Fibroblast of mammary gland (primary cell): ENCODE measurements around the gene HPD.

Experiments used
- DNase-seq: peaks from one replicate; pipeline ENCODE4 v3.0.0-alpha.2; 2010; ENCODE audit warnings: low read depth
- H3K4me3 ChIP-seq: 2 replicates; pipeline ENCODE4 v1.5.1; 2011; ENCODE audit warnings: low read depth, mild to moderate bottlenecking, low read length, moderate library complexity; ENCODE audit not compliant: control insufficient read depth
- CTCF ChIP-seq: conservative IDR thresholded peaks from 2 replicates; pipeline ENCODE4 v1.5.1; 2011; ENCODE audit warnings: low read depth, low read length, inconsistent platforms; ENCODE audit not compliant: control insufficient read depth, insufficient read depth

HPD gene

GRCh38 chr12:121814429-121815119 lies 44.1 kb downstream of the HPD start:
- H3K4me3 ChIP-seq = no peak overlapping the region
- no peak for DNase-seq
- TF ChIP-seq CTCF = no peak

DNA sequence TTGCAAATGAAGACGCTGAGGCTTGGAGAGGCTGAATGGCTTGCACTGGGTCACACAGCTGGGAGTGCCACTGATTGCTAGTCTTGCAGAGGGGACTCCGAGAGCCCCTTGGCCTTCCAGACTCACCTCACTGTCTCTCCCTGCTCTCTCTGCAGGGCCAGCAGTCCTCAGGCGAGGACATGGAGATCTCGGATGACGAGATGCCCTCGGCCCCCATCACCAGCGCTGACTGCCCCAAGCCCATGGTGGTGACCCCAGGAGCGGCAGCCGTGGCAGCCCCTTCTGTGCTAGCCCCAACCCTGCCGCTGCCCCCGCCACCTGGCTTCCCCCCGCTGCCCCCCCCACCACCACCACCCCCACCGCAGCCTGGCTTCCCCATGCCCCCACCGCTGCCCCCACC lies 44.7 kb downstream of the HPD start:
- DNase-seq = no peak
- no peak for TF ChIP-seq CTCF
- H3K4me3 ChIP-seq = no peak overlapping the region

GRCh38 chr12:121812921-121813896 lies 45.5 kb downstream of the HPD start:
- TF ChIP-seq CTCF = no peak
- peak overlapping the region; percentile 71 for H3K4me3 ChIP-seq
- peak; percentile 28 for DNase-seq

DNA sequence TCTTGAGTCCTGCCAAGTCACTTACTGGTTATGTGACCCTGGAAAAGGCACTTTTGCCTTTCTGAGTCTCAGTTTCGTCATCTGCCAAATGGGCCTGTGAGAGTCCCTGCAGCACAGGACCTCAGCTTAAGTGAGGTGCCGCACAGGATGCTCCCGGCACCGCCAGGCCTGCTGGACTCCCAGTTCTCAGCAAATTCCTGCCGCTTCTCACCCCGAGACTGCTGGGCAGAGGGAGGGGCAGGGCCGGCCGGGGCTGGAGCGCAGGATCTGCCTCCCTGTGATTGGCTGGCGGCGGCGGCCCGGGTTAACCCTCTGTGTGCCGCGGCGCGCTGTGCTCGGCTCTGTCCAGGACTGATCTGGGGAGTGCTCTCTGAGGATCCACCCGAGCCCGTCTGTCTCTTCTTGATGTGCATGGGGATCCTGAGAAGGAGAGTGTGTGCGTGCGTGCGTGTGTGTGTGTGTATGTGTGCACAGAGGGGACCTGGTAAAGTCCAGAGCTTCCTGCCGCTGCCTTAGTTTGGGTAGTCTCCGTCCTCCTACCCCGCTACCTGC lies 46.3 kb downstream of the HPD start:
- TF ChIP-seq CTCF = no peak
- DNase-seq = peak; percentile 66
- peak overlapping the region; percentile 71 for H3K4me3 ChIP-seq

DNA sequence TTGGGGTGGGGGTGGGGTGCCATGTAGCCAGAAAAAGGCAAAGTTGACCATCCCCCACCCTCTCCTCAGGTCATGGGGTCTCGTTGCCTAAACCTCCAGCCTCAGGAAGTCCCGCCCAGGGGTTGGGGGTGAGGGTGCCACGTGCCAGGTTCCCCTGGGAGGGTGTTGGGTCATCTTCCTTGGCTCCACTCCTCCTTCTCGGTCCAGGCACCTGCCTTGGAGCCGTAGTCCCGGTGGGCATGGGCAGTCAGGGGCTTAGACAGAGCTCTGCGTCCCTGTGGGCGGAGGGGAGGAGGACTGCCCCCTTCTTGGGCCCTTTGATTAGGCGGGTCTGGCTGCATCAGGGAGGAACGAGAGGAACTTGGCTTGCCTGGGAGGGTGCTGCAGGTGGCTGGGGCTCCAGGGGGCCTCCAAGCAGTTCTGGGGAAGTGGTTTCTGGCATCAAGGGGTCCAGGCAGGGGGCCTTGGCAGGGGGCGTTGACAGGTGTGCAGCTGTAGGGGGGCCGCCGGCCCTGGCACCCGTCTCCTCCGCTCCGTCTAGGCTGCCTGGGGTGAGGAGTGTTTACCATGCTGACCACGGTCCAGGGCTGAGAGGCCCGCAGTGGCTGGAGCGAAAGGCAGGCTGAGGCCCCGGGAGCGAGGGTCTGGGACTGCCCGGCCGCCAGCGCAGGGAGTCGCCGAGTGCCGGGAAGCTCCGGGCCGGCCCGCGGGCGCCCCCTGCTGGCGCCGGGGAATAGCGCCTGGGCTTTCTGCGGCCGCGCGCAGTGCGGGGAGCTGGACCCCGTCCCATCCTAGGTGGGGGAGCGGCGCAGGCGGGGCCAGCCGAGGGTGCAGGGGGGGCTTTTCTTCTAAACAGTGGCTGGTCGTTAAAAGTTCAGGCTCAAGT lies 47.0 kb downstream of the HPD start:
- no peak for TF ChIP-seq CTCF
- peak; percentile 61 for DNase-seq

More for the DNA sequence above, 47.0 kb downstream of the HPD start:
- peak overlapping the region; percentile 71 for H3K4me3 ChIP-seq
